ENCODE measurements around the gene BRPF1. TPM values are rescaled to one million over a fixed set of nuclear protein-coding genes. Genes with fewer than 3 reads are reported as not detected.

BRPF1 gene, protein sequence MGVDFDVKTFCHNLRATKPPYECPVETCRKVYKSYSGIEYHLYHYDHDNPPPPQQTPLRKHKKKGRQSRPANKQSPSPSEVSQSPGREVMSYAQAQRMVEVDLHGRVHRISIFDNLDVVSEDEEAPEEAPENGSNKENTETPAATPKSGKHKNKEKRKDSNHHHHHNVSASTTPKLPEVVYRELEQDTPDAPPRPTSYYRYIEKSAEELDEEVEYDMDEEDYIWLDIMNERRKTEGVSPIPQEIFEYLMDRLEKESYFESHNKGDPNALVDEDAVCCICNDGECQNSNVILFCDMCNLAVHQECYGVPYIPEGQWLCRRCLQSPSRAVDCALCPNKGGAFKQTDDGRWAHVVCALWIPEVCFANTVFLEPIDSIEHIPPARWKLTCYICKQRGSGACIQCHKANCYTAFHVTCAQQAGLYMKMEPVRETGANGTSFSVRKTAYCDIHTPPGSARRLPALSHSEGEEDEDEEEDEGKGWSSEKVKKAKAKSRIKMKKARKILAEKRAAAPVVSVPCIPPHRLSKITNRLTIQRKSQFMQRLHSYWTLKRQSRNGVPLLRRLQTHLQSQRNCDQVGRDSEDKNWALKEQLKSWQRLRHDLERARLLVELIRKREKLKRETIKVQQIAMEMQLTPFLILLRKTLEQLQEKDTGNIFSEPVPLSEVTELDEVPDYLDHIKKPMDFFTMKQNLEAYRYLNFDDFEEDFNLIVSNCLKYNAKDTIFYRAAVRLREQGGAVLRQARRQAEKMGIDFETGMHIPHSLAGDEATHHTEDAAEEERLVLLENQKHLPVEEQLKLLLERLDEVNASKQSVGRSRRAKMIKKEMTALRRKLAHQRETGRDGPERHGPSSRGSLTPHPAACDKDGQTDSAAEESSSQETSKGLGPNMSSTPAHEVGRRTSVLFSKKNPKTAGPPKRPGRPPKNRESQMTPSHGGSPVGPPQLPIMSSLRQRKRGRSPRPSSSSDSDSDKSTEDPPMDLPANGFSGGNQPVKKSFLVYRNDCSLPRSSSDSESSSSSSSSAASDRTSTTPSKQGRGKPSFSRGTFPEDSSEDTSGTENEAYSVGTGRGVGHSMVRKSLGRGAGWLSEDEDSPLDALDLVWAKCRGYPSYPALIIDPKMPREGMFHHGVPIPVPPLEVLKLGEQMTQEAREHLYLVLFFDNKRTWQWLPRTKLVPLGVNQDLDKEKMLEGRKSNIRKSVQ (N-terminal part only)
- total RNA-seq: 10 to 100 TPM; 20.1 to 27.2 (median 22.5) TPM

DNA sequence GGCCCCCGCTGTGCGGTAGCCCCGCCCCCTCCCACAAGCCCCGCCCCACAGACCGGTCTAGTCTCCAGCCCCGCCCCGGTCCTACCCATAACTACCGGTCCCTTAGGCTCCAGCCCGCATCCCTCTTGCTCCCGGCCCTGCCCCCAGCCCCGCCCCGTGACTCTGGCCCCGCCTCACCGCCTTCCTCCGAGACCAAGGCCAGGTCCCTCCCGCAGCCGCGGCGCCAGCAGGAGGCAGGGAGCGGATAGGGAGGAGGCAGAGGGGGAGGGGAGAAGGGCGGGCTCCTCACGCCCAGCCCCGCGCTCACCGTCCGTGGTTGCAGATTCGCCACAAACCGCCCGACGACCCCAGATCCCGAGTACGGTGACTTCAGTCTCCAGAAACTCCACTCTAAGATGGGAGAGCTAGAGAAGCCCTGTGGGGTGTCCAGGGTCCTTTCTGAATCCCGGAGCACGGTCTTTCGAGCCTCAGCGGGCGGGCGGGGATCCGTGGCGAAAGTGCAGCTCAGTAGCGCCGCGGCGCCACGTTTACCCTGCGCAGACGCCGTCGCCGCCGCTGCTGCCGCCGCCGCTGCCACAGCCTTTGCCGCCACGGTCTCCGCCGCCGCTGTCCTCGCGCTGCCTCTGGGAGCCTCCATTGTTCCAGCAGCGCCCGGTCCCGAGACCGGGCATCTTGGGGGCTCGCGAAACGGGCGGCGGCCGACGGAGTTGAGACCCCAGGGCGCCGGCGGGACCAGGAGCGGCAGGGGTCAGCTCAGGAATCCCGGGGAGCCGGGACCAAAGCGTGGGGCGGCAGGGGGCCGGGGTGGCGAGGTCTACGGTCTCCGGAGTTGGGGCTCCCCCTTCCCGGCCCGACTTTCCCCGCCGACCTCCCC lies at the start of gene BRPF1:
Gene BRPF1, plus strand, starts transcription at position 530 of the 874 bp plus-strand sequence. CDS start 2,406 bp downstream, outside the sequence.
- WGBS, 2 donors: 1 to 2% methylated on average over 31 to 52 of the region's 88 CpGs
- DNase-seq (ENCODE audit: low spot score in 2 of 2): peak; percentile 99 to 100
- intact Hi-C loops (cut with DNase I; ENCODE audit: low total_unique reads): no loop called here
- H3K4me3 ChIP-seq (ENCODE audit: low read depth, poor library complexity, severe bottlenecking): peak within 1 kb of the TSS; percentile 94
- TF ChIP-seq, protein P1, sequence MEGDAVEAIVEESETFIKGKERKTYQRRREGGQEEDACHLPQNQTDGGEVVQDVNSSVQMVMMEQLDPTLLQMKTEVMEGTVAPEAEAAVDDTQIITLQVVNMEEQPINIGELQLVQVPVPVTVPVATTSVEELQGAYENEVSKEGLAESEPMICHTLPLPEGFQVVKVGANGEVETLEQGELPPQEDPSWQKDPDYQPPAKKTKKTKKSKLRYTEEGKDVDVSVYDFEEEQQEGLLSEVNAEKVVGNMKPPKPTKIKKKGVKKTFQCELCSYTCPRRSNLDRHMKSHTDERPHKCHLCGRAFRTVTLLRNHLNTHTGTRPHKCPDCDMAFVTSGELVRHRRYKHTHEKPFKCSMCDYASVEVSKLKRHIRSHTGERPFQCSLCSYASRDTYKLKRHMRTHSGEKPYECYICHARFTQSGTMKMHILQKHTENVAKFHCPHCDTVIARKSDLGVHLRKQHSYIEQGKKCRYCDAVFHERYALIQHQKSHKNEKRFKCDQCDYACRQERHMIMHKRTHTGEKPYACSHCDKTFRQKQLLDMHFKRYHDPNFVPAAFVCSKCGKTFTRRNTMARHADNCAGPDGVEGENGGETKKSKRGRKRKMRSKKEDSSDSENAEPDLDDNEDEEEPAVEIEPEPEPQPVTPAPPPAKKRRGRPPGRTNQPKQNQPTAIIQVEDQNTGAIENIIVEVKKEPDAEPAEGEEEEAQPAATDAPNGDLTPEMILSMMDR (IDR thresholded peaks at IDR 0.05): peak in 1 of 3 donors; percentile 43
- no peak for TF ChIP-seq POLR2A (IDR thresholded peaks at IDR 0.05)

DNA sequence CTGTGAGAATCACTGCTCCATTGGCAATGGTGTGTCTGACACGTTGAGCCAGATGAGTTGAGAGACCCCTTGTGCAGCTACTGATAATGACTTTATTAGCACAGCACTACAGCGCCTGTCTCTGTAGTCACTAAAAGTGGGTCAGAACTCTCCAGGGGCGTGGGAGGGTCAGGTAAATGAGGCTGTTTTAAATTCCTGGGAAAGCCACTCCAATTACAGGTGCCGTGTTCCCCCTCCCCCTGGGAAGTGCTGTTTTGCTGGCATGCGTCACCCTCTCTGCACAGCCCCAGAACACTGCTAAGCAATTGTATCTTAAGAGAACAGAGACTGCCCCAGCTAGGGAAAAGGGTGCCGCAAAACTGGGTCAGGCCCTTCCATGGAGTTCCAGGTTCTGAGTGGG lies 49.4 kb upstream of the BRPF1 start:
- no peak for DNase-seq (ENCODE audit: low spot score in 2 of 2)
- TF ChIP-seq, protein P1 (IDR thresholded peaks at IDR 0.05): no peak
- no peak for TF ChIP-seq POLR2A (IDR thresholded peaks at IDR 0.05)
- WGBS, 2 donors: 81 to 88% methylated on average over 6 of the region's 6 CpGs
- intact Hi-C loops (cut with DNase I; ENCODE audit: low total_unique reads): no loop called here
- H3K4me3 ChIP-seq (ENCODE audit: low read depth, poor library complexity, severe bottlenecking): no peak overlapping the region

DNA sequence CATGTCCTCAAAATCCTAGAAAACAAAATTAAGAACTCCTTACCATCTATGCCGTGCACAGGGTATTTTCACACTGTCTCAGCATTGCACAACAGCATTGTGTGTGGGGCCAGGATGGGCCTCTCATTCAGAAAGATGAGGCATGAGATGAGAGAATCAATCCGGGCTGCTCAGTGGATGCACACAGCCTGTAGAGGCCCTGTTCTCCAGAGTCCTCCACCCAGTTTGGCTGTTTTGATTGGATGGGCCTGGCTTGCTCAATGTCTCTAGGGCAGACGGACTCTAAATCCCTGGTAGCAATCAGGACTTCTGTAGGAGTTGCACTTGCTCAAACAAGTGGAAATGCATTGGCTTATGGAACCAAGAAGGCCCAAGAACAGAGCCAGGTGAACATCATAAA lies 48.1 kb upstream of the BRPF1 start:
- WGBS, 2 donors: 85 to 92% methylated on average over 3 of the region's 3 CpGs
- H3K4me3 ChIP-seq (ENCODE audit: low read depth, poor library complexity, severe bottlenecking): no peak overlapping the region
- TF ChIP-seq, protein P1 (IDR thresholded peaks at IDR 0.05): no peak
- TF ChIP-seq POLR2A (IDR thresholded peaks at IDR 0.05): no peak
- intact Hi-C loops (cut with DNase I; ENCODE audit: low total_unique reads): no loop called here
- no peak for DNase-seq (ENCODE audit: low spot score in 2 of 2)

DNA sequence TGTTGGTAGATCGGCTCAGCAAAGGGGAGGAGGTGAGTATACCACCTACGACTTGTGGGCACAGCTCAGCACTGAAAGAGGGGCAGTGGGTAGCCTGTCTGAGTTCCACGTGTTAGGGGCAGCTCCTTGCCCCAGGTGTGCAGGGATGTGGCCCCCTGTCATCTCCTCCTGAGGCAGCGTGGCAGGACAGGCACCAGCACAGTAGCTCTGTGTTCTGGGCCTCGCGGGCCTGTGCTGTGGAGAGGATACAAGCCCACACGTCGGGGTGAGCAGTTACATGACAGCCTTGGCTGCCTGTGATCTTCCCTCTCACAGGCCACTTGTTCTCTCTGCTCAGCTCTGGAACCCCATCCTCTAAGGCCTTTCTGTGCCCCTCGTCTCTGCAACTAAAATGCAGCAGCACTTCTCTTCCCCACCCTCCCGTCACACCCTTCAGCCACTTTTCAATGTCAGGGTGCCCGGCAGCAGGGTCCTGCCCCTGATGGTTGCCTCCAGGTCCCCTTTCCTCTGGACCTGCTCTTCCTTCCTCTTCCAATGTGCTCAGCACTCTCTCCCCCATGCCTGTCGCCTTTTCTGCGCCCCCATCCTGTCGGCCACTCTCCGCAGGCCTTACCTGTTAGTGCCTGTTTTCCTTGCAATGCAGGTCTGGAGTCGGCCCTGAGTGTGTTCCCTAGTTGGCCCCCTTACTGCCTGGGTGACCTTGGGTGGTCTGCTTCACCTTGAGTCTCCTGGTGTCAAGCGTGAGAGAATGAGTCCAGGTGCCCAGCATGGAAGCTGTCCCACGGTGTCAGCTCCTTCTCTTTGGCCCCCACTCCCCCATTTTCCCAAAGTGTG lies 46.1 kb upstream of the BRPF1 start:
- 92 to 97% methylated on average over 18 of the region's 18 CpGs for WGBS, 2 donors
- no peak overlapping the region for H3K4me3 ChIP-seq (ENCODE audit: low read depth, poor library complexity, severe bottlenecking)
- no peak for TF ChIP-seq POLR2A (IDR thresholded peaks at IDR 0.05)
- TF ChIP-seq, protein P1 (IDR thresholded peaks at IDR 0.05): no peak
- intact Hi-C loops (cut with DNase I; ENCODE audit: low total_unique reads): no loop called here
- DNase-seq (ENCODE audit: low spot score in 2 of 2): no peak
